HepG2 (cell line): ENCODE results near the gene ST6GALNAC4. TPM values are rescaled to one million over a fixed set of nuclear protein-coding genes. Genes with fewer than 3 reads are reported as not detected.

Experiments
- DMAP1 ChIP-seq: IDR thresholded peaks from 2 replicates; pipeline ENCODE4 v1.6.1; 2016
- EEA1 ChIP-seq: sonication (generic); formaldehyde crosslinking; IDR thresholded peaks from 2 replicates; pipeline ENCODE4 v1.5.1; 2020; ENCODE audit warnings: mild to moderate bottlenecking, missing genetic modification reagents, borderline replicate concordance
- MEIS2 ChIP-seq: sonication (generic); formaldehyde crosslinking; IDR thresholded peaks from 2 replicates; pipeline ENCODE4 v1.9.0; 2021; ENCODE audit warnings: mild to moderate bottlenecking, missing genetic modification reagents
- MXI1 ChIP-seq: IDR thresholded peaks from 3 replicates; pipeline ENCODE4 v1.6.1; 2012; ENCODE audit warnings: low read depth, low read length, inconsistent platforms, borderline replicate concordance
- PCBP1 ChIP-seq: fragments of 200-400 bp; formaldehyde crosslinking; IDR thresholded peaks from 2 replicates; pipeline ENCODE4 v1.6.1; 2017; ENCODE audit warnings: mild to moderate bottlenecking, low read depth, low read length, borderline replicate concordance
- RFXANK ChIP-seq: IDR thresholded peaks from 2 replicates; pipeline ENCODE4 v1.6.1; 2016
- TBL1XR1 ChIP-seq: fragments of 150-350 bp; IDR thresholded peaks from 2 replicates; pipeline ENCODE4 v1.6.1; 2014; ENCODE audit warnings: borderline replicate concordance, low read length; ENCODE audit not compliant: partially characterized antibody
- ZNF547 ChIP-seq: sonication (generic); formaldehyde crosslinking; IDR thresholded peaks from 2 replicates; pipeline ENCODE4 v1.5.1; 2020; ENCODE audit warnings: mild to moderate bottlenecking, missing genetic modification reagents
- ZSCAN30 ChIP-seq: sonication (generic); formaldehyde crosslinking; IDR thresholded peaks from 2 replicates; pipeline ENCODE4 v1.5.0; 2020; ENCODE audit warnings: mild to moderate bottlenecking, missing genetic modification reagents
- polyA plus RNA-seq, 8 experiments: library from polyadenylated mRNA; depleted of rRNA in 3 of 8; stranded (reverse) in 7 of 8; unstranded in 1 of 8; fragments of >200 nt; fragmentation: Illumina TruSeq in 4 of 8; extraction: Trizol in 4 of 8; gene quantifications; 2 replicates each; pipeline versions ENCODE4 v1.2.1 to v1.2.3, GENCODE V29; 2011 to 2016; ENCODE audit warnings: low read depth in 4 of 8, missing spikeins in 1 of 8, mixed read lengths in 1 of 8; ENCODE audit not compliant: insufficient read depth in 1 of 8
- total RNA-seq, 5 experiments: library from RNA; depleted of rRNA; stranded (reverse); fragments of >200 nt; fragmentation: Illumina TruSeq; extraction: Trizol; gene quantifications; 2 replicates each; pipeline ENCODE4 v1.2.3, GENCODE V29; 2016; ENCODE audit warnings: low read depth in 1 of 5
- TF ChIP-seq, protein P1 (sequence below): sonication (generic); formaldehyde crosslinking; IDR thresholded peaks from 2 replicates; pipeline ENCODE4 v1.4.0; 2020; ENCODE audit warnings: missing genetic modification reagents
- TF ChIP-seq, protein P2 (sequence below): sonication (generic); formaldehyde crosslinking; IDR thresholded peaks from one replicate; pipeline ENCODE4 v1.5.1; 2020; ENCODE audit warnings: mild to moderate bottlenecking, missing genetic modification reagents; ENCODE audit errors: not compliant biosample characterization
- TF ChIP-seq, protein P3 (sequence below): sonication (generic); formaldehyde crosslinking; IDR thresholded peaks from 2 replicates; pipeline ENCODE4 v1.5.0; 2020; ENCODE audit warnings: missing genetic modification reagents, mild to moderate bottlenecking, borderline replicate concordance
- TF ChIP-seq, protein P4 (sequence below): sonication (generic); formaldehyde crosslinking; IDR thresholded peaks from 2 replicates; pipeline ENCODE4 v1.5.0; 2020; ENCODE audit warnings: missing genetic modification reagents

ST6GALNAC4 gene
- total and polyA plus RNA-seq, 2 of the 13 experiments (the other 11 are each of a cell fraction or from before 2014, with no cell fraction given), result 18.8 to 27.7 TPM

DNA sequence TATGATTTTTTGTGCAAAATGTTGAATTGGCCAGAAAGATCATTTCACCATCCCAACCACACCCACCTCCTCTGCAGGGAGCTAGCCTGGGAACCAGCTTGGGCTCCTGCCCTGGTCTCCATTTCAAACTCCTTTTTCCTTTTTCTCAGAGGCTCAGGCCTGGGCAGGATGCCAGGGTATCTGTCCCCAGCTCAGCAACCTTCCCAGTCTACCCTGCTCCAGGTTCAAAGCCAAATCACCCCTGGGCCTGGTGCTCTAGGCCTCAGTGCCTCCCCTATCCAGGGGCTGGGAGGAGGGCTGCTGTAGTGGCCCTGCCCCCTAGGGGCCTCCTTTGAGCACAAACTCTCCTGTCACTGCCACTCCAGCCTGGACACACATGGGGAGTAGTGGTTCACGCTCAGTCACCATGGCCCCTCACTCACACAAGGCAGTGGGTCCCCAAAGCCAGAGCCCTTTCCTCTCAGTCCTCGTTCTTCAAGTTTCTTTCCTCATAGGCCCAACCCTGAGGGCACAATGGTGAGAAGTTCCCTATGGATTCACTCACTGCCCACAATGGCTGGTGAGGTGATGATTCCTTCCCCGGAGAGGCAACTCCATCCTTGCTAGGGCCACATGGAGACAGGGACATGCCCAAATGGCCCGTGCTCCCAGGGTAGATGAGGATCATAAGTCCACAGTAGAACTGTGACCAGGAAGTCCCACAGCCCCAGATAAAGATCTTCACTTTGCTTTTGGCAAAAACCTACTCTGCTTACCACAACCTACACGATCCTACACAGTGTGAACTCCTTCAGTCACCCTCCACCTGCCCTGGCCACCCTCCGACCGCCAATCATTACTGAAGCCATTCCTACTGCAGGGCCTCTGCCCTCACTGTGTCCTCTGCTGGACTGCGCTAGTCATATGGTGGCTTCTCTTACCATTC, 1.6 kb upstream of the ST6GALNAC4 start (continued):
- TF ChIP-seq MXI1, result no peak; the same call in 2 of the 3 replicates
- TF ChIP-seq, protein P1, sequence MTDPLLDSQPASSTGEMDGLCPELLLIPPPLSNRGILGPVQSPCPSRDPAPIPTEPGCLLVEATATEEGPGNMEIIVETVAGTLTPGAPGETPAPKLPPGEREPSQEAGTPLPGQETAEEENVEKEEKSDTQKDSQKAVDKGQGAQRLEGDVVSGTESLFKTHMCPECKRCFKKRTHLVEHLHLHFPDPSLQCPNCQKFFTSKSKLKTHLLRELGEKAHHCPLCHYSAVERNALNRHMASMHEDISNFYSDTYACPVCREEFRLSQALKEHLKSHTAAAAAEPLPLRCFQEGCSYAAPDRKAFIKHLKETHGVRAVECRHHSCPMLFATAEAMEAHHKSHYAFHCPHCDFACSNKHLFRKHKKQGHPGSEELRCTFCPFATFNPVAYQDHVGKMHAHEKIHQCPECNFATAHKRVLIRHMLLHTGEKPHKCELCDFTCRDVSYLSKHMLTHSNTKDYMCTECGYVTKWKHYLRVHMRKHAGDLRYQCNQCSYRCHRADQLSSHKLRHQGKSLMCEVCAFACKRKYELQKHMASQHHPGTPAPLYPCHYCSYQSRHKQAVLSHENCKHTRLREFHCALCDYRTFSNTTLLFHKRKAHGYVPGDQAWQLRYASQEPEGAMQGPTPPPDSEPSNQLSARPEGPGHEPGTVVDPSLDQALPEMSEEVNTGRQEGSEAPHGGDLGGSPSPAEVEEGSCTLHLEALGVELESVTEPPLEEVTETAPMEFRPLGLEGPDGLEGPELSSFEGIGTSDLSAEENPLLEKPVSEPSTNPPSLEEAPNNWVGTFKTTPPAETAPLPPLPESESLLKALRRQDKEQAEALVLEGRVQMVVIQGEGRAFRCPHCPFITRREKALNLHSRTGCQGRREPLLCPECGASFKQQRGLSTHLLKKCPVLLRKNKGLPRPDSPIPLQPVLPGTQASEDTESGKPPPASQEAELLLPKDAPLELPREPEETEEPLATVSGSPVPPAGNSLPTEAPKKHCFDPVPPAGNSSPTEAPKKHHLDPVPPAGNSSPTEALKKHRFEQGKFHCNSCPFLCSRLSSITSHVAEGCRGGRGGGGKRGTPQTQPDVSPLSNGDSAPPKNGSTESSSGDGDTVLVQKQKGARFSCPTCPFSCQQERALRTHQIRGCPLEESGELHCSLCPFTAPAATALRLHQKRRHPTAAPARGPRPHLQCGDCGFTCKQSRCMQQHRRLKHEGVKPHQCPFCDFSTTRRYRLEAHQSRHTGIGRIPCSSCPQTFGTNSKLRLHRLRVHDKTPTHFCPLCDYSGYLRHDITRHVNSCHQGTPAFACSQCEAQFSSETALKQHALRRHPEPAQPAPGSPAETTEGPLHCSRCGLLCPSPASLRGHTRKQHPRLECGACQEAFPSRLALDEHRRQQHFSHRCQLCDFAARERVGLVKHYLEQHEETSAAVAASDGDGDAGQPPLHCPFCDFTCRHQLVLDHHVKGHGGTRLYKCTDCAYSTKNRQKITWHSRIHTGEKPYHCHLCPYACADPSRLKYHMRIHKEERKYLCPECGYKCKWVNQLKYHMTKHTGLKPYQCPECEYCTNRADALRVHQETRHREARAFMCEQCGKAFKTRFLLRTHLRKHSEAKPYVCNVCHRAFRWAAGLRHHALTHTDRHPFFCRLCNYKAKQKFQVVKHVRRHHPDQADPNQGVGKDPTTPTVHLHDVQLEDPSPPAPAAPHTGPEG (CRISPR knock-in tag), result no peak
- no peak for TF ChIP-seq ZSCAN30
- TF ChIP-seq RFXANK, result no peak
- TF ChIP-seq MEIS2 (CRISPR knock-in tag), result no peak
- no peak for TF ChIP-seq EEA1 (CRISPR knock-in tag)
- no peak for TF ChIP-seq DMAP1 (CRISPR knock-in tag)
- TF ChIP-seq, protein P2, sequence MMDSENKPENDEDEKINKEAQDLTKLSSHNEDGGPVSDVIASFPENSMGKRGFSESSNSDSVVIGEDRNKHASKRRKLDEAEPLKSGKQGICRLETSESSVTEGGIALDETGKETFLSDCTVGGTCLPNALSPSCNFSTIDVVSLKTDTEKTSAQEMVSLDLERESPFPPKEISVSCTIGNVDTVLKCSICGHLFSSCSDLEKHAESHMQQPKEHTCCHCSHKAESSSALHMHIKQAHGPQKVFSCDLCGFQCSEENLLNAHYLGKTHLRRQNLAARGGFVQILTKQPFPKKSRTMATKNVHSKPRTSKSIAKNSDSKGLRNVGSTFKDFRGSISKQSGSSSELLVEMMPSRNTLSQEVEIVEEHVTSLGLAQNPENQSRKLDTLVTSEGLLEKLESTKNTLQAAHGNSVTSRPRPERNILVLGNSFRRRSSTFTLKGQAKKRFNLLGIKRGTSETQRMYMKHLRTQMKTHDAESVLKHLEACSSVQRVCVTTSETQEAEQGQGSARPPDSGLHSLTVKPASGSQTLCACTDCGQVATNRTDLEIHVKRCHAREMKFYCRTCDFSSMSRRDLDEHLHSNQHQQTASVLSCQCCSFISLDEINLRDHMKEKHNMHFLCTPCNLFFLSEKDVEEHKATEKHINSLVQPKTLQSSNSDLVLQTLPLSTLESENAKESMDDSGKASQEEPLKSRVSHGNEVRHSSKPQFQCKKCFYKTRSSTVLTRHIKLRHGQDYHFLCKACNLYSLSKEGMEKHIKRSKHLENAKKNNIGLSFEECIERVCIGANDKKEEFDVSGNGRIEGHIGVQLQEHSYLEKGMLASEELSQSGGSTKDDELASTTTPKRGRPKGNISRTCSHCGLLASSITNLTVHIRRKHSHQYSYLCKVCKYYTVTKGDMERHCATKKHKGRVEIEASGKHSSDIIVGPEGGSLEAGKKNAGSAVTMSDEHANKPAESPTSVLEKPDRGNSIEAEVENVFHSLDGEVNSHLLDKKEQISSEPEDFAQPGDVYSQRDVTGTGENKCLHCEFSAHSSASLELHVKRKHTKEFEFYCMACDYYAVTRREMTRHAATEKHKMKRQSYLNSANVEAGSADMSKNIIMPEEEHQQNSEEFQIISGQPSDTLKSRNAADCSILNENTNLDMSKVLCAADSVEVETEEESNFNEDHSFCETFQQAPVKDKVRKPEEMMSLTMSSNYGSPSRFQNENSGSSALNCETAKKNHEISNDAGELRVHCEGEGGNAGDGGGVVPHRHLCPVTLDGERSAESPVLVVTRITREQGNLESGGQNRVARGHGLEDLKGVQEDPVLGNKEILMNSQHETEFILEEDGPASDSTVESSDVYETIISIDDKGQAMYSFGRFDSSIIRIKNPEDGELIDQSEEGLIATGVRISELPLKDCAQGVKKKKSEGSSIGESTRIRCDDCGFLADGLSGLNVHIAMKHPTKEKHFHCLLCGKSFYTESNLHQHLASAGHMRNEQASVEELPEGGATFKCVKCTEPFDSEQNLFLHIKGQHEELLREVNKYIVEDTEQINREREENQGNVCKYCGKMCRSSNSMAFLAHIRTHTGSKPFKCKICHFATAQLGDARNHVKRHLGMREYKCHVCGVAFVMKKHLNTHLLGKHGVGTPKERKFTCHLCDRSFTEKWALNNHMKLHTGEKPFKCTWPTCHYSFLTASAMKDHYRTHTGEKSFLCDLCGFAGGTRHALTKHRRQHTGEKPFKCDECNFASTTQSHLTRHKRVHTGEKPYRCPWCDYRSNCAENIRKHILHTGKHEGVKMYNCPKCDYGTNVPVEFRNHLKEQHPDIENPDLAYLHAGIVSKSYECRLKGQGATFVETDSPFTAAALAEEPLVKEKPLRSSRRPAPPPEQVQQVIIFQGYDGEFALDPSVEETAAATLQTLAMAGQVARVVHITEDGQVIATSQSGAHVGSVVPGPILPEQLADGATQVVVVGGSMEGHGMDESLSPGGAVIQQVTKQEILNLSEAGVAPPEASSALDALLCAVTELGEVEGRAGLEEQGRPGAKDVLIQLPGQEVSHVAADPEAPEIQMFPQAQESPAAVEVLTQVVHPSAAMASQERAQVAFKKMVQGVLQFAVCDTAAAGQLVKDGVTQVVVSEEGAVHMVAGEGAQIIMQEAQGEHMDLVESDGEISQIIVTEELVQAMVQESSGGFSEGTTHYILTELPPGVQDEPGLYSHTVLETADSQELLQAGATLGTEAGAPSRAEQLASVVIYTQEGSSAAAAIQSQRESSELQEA (CRISPR knock-in tag), result no peak
- no peak for TF ChIP-seq PCBP1
- no peak for TF ChIP-seq TBL1XR1
- TF ChIP-seq, protein P3, sequence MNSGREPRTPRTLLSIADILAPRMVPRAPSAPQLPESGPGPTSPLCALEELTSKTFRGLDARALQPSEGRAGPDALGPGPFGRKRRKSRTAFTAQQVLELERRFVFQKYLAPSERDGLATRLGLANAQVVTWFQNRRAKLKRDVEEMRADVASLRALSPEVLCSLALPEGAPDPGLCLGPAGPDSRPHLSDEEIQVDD (CRISPR knock-in tag), result no peak
- TF ChIP-seq ZNF547, result no peak
- TF ChIP-seq, protein P4, sequence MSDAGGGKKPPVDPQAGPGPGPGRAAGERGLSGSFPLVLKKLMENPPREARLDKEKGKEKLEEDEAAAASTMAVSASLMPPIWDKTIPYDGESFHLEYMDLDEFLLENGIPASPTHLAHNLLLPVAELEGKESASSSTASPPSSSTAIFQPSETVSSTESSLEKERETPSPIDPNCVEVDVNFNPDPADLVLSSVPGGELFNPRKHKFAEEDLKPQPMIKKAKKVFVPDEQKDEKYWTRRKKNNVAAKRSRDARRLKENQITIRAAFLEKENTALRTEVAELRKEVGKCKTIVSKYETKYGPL (CRISPR knock-in tag), result no peak
